Endothelial cell of umbilical vein (primary cell): Measurements from ENCODE around the gene PNPLA5. TPM values are rescaled to one million over a fixed set of nuclear protein-coding genes. Genes with fewer than 3 reads are reported as not detected.
"Not testable (repeated sequence)": the region's sequence is repeated elsewhere in the genome, so short reads cannot be mapped to it uniquely, and the experiment has no call there.

ENCODE experiments used
- BruUV-seq: library from RNA; stranded (reverse); fragments of 400-500 nt; replicated peaks from 2 replicates; lab custom pipeline; 2021; lab: Mats Ljungman, UMichigan
- CTCF ChIA-PET: fragments of 300-600, 350-600 bp; sonication (Branson Sonifier 250); formaldehyde crosslinking; loops from one replicate; lab custom pipeline; 2021; ENCODE audit warnings: antibody characterized with exemption, inconsistent platforms; lab: Charles Lee
- POLR2A ChIA-PET: fragments of 300-600, 350-600 bp; sonication (Branson Sonifier 250); formaldehyde crosslinking; loops from one replicate; lab custom pipeline; 2021; ENCODE audit warnings: antibody characterized with exemption, inconsistent platforms; lab: Charles Lee
- DNase-seq: peaks from one replicate; pipeline ENCODE4 v3.0.0-alpha.2; 2011; ENCODE audit warnings: low read depth, low spot score
- FAIRE-seq: peaks from 2 replicates; lab custom pipeline; 2011; peaks lifted over from hg19 to GRCh38; lab: Jason Lieb, UNC
- H2AFZ ChIP-seq: 2 replicates; pipeline ENCODE4 v1.6.0; 2012; ENCODE audit warnings: low read depth, low read length, control low read depth, inconsistent platforms
- H3K27ac ChIP-seq: 2 replicates; pipeline ENCODE4 v1.5.1; 2011; ENCODE audit warnings: low read depth, mild to moderate bottlenecking, control low read depth, low read length, moderate library complexity; ENCODE audit not compliant: insufficient read depth
- H3K27me3 ChIP-seq, 2 experiments: 2 replicates each; pipeline versions ENCODE4 v1.6.0 to v1.6.1; 2011; ENCODE audit warnings: low read length in 2 of 2, mixed read lengths in 1 of 2; ENCODE audit not compliant: control insufficient read depth in 2 of 2, insufficient read depth in 2 of 2
- H3K36me3 ChIP-seq, 2 experiments: 2 replicates in 1 of 2; 3 replicates in 1 of 2; pipeline ENCODE4 v1.5.1; 2011; ENCODE audit warnings: low read length in 2 of 2, mild to moderate bottlenecking in 1 of 2, moderate library complexity in 1 of 2; ENCODE audit not compliant: control insufficient read depth in 2 of 2, insufficient read depth in 2 of 2; ENCODE audit errors: extremely low read depth in 1 of 2
- H3K4me1 ChIP-seq: 3 replicates; pipeline ENCODE4 v1.5.1; 2011; ENCODE audit warnings: mild to moderate bottlenecking, low read length; ENCODE audit not compliant: control insufficient read depth, insufficient read depth; ENCODE audit errors: extremely low read depth
- H3K4me2 ChIP-seq: 2 replicates; pipeline ENCODE4 v1.6.1; 2011; ENCODE audit warnings: low read length, control low read depth, mixed read lengths; ENCODE audit not compliant: insufficient read depth
- H3K4me3 ChIP-seq, 3 experiments: fragments of 200-600 bp in 1 of 3; sonication (generic), shearing (Covaris generic) in 1 of 3; replicated peaks in 1 of 3; 2 replicates each; pipeline ENCODE4 v1.5.1; 2011 to 2016; ENCODE audit warnings: control low read depth in 3 of 3, low read length in 3 of 3, mild to moderate bottlenecking in 2 of 3, inconsistent platforms in 1 of 3, low read depth in 1 of 3, moderate library complexity in 1 of 3; ENCODE audit not compliant: insufficient read depth in 1 of 3
- H3K79me2 ChIP-seq: 2 replicates; pipeline ENCODE4 v1.6.0; 2012; ENCODE audit warnings: low read length, inconsistent platforms; ENCODE audit not compliant: control insufficient read depth, insufficient read depth
- H3K9ac ChIP-seq: replicated peaks from 2 replicates; pipeline ENCODE3; 2011; ENCODE audit warnings: low read length, control low read depth; ENCODE audit not compliant: insufficient read depth; ENCODE audit errors: extremely low read depth
- H3K9me1 ChIP-seq: replicated peaks from 3 replicates; pipeline ENCODE4 v1.6.0; 2011; ENCODE audit warnings: mild to moderate bottlenecking, low read length; ENCODE audit not compliant: control insufficient read depth, insufficient read depth; ENCODE audit errors: extremely low read depth
- H3K9me3 ChIP-seq: replicated peaks from 2 replicates; pipeline ENCODE4 v1.5.1; 2012; ENCODE audit warnings: low read length, inconsistent platforms; ENCODE audit not compliant: control insufficient read depth, insufficient read depth
- H4K20me1 ChIP-seq: replicated peaks from 2 replicates; pipeline ENCODE3; 2011; ENCODE audit warnings: mild to moderate bottlenecking, low read length; ENCODE audit not compliant: control insufficient read depth, insufficient read depth; ENCODE audit errors: extremely low read depth
- dilution Hi-C: fragments of 300-500 bp; cut with MboI; formaldehyde crosslinking; loops from one replicate; pipeline ENCODE4 v1.15.0; 2019; ENCODE audit warnings: low sequenced_read_pairs; ENCODE audit not compliant: extremely low pct_ligation_motif_present
- intact Hi-C: fragments of 100-400 bp; cut with micrococcal nuclease; formaldehyde crosslinking; loops from one replicate; pipeline ENCODE4 v1.10.0; 2022
- polyA plus RNA-seq, 4 experiments: library from polyadenylated mRNA; depleted of rRNA in 3 of 4; stranded (reverse) in 3 of 4; unstranded in 1 of 4; fragments of >200 nt; gene quantifications; 2 replicates each; pipeline versions ENCODE4 v1.2.1 to v1.2.3, GENCODE V29; 2011 to 2012; ENCODE audit warnings: missing spikeins in 1 of 4
- total RNA-seq: library from RNA; stranded (reverse); gene quantifications from 2 replicates; pipeline ENCODE4 v1.2.3, GENCODE V29; 2021
- TF ChIP-seq, protein P1 (sequence below), 2 donors: IDR thresholded peaks; 1 replicate in 1 of 2; 2 replicates in 1 of 2; pipeline ENCODE4 v1.5.1; 2011; ENCODE audit warnings: low read length in 2 of 2, mild to moderate bottlenecking in 2 of 2, moderate library complexity in 2 of 2, control low read depth in 1 of 2, inconsistent platforms in 1 of 2, low read depth in 1 of 2; ENCODE audit not compliant: insufficient read depth in 1 of 2; ENCODE audit errors: extremely low read depth in 1 of 2

Gene PNPLA5
- total and polyA plus RNA-seq, 2 donors (not counting 3 experiments of a cell fraction or from before 2014, with no cell fraction given): not detected

DNA sequence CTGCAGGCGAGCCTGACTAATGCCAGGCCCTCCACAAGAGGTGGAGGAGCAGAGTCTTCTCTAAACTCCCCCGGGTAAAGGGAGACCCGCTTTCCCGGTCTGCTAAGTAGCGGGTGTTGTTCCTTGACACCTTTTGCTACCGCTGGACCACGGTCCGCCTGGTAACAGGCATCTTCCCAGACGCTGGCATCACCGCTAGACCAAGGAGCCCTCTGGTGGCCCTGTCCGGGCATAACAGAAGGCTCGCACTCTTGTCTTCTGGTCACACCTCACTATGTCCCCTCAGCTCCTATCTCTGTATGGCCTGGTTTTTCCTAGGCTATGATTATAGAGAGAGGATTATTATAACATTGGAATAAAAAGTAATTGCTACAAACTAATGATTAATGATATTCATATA, 12.6 kb upstream of the PNPLA5 start:
- CTCF ChIA-PET: interaction anchor here (1.5 to 1.9 kb wide), 2 partner anchors 21 to 27 kb away, joined by 3 to 12 read pairs; no protein-coding TSS in a partner anchor
- H2AFZ ChIP-seq, H3K27me3 ChIP-seq, H3K9ac ChIP-seq, H3K4me3 ChIP-seq, H4K20me1 ChIP-seq, intact Hi-C loops, POLR2A ChIA-PET, H3K79me2 ChIP-seq, BruUV-seq, H3K4me1 ChIP-seq, H3K36me3 ChIP-seq, H3K9me3 ChIP-seq, dilution Hi-C loops, FAIRE-seq, H3K4me2 ChIP-seq, H3K9me1 ChIP-seq, H3K27ac ChIP-seq, DNase-seq: not testable (repeated sequence)
- TF ChIP-seq, protein P1, sequence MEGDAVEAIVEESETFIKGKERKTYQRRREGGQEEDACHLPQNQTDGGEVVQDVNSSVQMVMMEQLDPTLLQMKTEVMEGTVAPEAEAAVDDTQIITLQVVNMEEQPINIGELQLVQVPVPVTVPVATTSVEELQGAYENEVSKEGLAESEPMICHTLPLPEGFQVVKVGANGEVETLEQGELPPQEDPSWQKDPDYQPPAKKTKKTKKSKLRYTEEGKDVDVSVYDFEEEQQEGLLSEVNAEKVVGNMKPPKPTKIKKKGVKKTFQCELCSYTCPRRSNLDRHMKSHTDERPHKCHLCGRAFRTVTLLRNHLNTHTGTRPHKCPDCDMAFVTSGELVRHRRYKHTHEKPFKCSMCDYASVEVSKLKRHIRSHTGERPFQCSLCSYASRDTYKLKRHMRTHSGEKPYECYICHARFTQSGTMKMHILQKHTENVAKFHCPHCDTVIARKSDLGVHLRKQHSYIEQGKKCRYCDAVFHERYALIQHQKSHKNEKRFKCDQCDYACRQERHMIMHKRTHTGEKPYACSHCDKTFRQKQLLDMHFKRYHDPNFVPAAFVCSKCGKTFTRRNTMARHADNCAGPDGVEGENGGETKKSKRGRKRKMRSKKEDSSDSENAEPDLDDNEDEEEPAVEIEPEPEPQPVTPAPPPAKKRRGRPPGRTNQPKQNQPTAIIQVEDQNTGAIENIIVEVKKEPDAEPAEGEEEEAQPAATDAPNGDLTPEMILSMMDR (IDR thresholded peaks at IDR 0.05; ENCODE audit: extremely low read depth in 1 of 2, insufficient read depth in 1 of 2, low read depth in 1 of 2, low read length in 2 of 2): peak in 1 of 2 donors; percentile 13

DNA sequence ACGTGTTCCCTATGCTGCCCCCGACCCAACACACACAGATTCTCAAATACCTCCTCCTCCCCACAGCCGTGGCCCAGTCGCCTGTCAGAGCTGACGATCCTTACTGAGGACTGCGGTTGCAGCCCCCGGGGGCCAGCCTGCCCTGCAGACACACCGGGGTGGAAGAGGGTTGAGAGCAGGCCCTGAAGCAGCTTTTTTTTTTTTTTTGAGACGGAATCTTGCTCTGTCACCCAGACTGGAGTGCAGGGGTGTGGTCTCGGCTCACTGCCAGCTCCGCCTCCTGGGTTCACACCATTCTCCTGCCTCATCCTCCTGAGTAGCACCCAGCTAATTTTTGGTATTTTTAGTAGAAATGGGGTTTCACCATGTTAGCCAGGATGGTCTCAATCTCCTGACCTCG, 11.2 kb upstream of the PNPLA5 start:
- DNase-seq, intact Hi-C loops, dilution Hi-C loops, H4K20me1 ChIP-seq, H3K9ac ChIP-seq, H3K27ac ChIP-seq, H3K9me1 ChIP-seq, BruUV-seq, H2AFZ ChIP-seq, H3K27me3 ChIP-seq, H3K4me2 ChIP-seq, FAIRE-seq, H3K9me3 ChIP-seq, H3K36me3 ChIP-seq, POLR2A ChIA-PET, H3K79me2 ChIP-seq, H3K4me3 ChIP-seq, H3K4me1 ChIP-seq: not testable (repeated sequence)
- CTCF ChIA-PET: interaction anchor here (0.9 to 1.9 kb wide), 4 partner anchors 18 to 43 kb away, joined by 3 to 12 read pairs (median 4); no protein-coding TSS in a partner anchor
